ENCODE results near the gene IER3IP1. TPM values are rescaled to one million over a fixed set of nuclear protein-coding genes. Genes with fewer than 3 reads are reported as not detected.

The IER3IP1 gene
- total RNA-seq, 1 experiment from 2014 or later: 14.1 TPM

GRCh38 chr18:47146206-47146605 is 30.0 kb downstream of the IER3IP1 start:
- DNase-seq (ENCODE audit: unreplicated experiment): no peak
- Mint-ChIP-seq H3K4me1 (ENCODE audit: insufficient read depth, unreplicated experiment) (peaks cover 27% of the 10 kb centered on the region), H3K9me3 (ENCODE audit: unreplicated experiment) (no peaks in the 10 kb centered on the region), H3K27me3 (ENCODE audit: insufficient read depth, unreplicated experiment) (no peaks in the 10 kb centered on the region), H3K27ac (ENCODE audit: low read depth, unreplicated experiment) (no peak overlapping the region), H3K4me3 (ENCODE audit: unreplicated experiment) (no peak overlapping the region), H3K36me3 (ENCODE audit: insufficient read depth, unreplicated experiment) (peaks cover 18% of the 10 kb centered on the region)
- CTCF ChIA-PET: interaction anchor here (1.2 kb wide), 1 partner anchor 90 kb away, joined by 4 read pairs; no protein-coding TSS in a partner anchor
- TF ChIP-seq CTCF (IDR thresholded peaks at IDR 0.05; ENCODE audit: unreplicated experiment): no peak
- intact Hi-C loops (cut with micrococcal nuclease): no loop called here
- no TSS peak for BruUV-seq (replicated peaks)
- POLR2A ChIA-PET: no interaction called here

GRCh38 chr18:47143899-47144485 is 32.2 kb downstream of the IER3IP1 start:
- Mint-ChIP-seq H3K36me3 (ENCODE audit: insufficient read depth, unreplicated experiment) (peaks cover 14% of the 10 kb centered on the region), H3K9me3 (ENCODE audit: unreplicated experiment) (no peaks in the 10 kb centered on the region), H3K4me1 (ENCODE audit: insufficient read depth, unreplicated experiment) (peaks cover 12% of the 10 kb centered on the region), H3K27me3 (ENCODE audit: insufficient read depth, unreplicated experiment) (no peaks in the 10 kb centered on the region), H3K27ac (ENCODE audit: low read depth, unreplicated experiment) (no peak overlapping the region), H3K4me3 (ENCODE audit: unreplicated experiment) (no peak overlapping the region)
- no peak for TF ChIP-seq CTCF (IDR thresholded peaks at IDR 0.05; ENCODE audit: unreplicated experiment)
- DNase-seq (ENCODE audit: unreplicated experiment): no peak
- no TSS peak for BruUV-seq (replicated peaks)
- CTCF ChIA-PET: interaction anchor here (0.7 kb wide), 1 partner anchor 90 kb away, joined by 3 read pairs; no protein-coding TSS in a partner anchor
- POLR2A ChIA-PET: no interaction called here
- intact Hi-C loops (cut with micrococcal nuclease): no loop called here

- BruUV-seq (replicated peaks): no TSS peak
- no peaks in the 10 kb centered on the region for H3K9me3 Mint-ChIP-seq (ENCODE audit: unreplicated experiment)
- H3K27ac Mint-ChIP-seq (ENCODE audit: low read depth, unreplicated experiment): no peak overlapping the region
- peaks cover 14% of the 10 kb centered on the region for H3K36me3 Mint-ChIP-seq (ENCODE audit: insufficient read depth, unreplicated experiment)
- CTCF ChIA-PET: interaction anchor here (0.7 kb wide), 1 partner anchor 91 kb away, joined by 3 read pairs; no protein-coding TSS in a partner anchor
- TF ChIP-seq CTCF (IDR thresholded peaks at IDR 0.05; ENCODE audit: unreplicated experiment): no peak
- DNase-seq (ENCODE audit: unreplicated experiment): no peak
- POLR2A ChIA-PET: interaction anchor here (3.6 kb wide), 1 partner anchor 7 kb away, joined by 20 read pairs; the partner anchor contains the start of gene HDHD2
- intact Hi-C loops (cut with micrococcal nuclease): no loop called here
- no peaks in the 10 kb centered on the region for H3K27me3 Mint-ChIP-seq (ENCODE audit: insufficient read depth, unreplicated experiment)
- H3K4me1 Mint-ChIP-seq (ENCODE audit: insufficient read depth, unreplicated experiment): peaks cover 5% of the 10 kb centered on the region
- H3K4me3 Mint-ChIP-seq (ENCODE audit: unreplicated experiment): no peak overlapping the region
Measured at GRCh38 chr18:47143153-47143552, 33.0 kb downstream of the IER3IP1 start.

- Mint-ChIP-seq H3K4me3 (ENCODE audit: unreplicated experiment) (no peak overlapping the region), H3K4me1 (ENCODE audit: insufficient read depth, unreplicated experiment) (no peaks in the 10 kb centered on the region), H3K27ac (ENCODE audit: low read depth, unreplicated experiment) (no peak overlapping the region), H3K27me3 (ENCODE audit: insufficient read depth, unreplicated experiment) (no peaks in the 10 kb centered on the region), H3K9me3 (ENCODE audit: unreplicated experiment) (no peaks in the 10 kb centered on the region), H3K36me3 (ENCODE audit: insufficient read depth, unreplicated experiment) (peaks cover 15% of the 10 kb centered on the region)
- CTCF ChIA-PET: interaction anchor here (0.6 kb wide), 2 partner anchors 1016 to 1450 kb away, joined by 3 read pairs; no protein-coding TSS in a partner anchor
- no TSS peak for BruUV-seq (replicated peaks)
- POLR2A ChIA-PET: interaction anchor here (0.6 to 3.6 kb wide), 2 partner anchors 9 to 14 kb away, joined by 3 to 20 read pairs; partner anchors contain the start of gene HDHD2
- no peak for TF ChIP-seq CTCF (IDR thresholded peaks at IDR 0.05; ENCODE audit: unreplicated experiment)
- DNase-seq (ENCODE audit: unreplicated experiment): no peak
- intact Hi-C loops (cut with micrococcal nuclease): no loop called here
Measured at GRCh38 chr18:47141289-47141688, 34.9 kb downstream of the IER3IP1 start.
